Pericardium fibroblast (primary cell): Measurements from ENCODE around the gene TMEM140. TPM values are rescaled to one million over a fixed set of nuclear protein-coding genes. Genes with fewer than 3 reads are reported as not detected.

Source experiments
- total RNA-seq: library from RNA; depleted of rRNA; stranded (reverse); fragments of >200 nt; gene quantifications from 2 replicates; pipeline ENCODE4 v1.2.3, GENCODE V29; 2015

Gene TMEM140
- total RNA-seq, result 0.47 and 6.3 TPM in 2 replicates

GRCh38 chr7:135147899-135148721, at the start of gene TMEM140:
Gene TMEM140, plus strand, starts transcription at chr7:135148072. Its CDS starts 16,370 bp downstream, at chr7:135164442.

DNA sequence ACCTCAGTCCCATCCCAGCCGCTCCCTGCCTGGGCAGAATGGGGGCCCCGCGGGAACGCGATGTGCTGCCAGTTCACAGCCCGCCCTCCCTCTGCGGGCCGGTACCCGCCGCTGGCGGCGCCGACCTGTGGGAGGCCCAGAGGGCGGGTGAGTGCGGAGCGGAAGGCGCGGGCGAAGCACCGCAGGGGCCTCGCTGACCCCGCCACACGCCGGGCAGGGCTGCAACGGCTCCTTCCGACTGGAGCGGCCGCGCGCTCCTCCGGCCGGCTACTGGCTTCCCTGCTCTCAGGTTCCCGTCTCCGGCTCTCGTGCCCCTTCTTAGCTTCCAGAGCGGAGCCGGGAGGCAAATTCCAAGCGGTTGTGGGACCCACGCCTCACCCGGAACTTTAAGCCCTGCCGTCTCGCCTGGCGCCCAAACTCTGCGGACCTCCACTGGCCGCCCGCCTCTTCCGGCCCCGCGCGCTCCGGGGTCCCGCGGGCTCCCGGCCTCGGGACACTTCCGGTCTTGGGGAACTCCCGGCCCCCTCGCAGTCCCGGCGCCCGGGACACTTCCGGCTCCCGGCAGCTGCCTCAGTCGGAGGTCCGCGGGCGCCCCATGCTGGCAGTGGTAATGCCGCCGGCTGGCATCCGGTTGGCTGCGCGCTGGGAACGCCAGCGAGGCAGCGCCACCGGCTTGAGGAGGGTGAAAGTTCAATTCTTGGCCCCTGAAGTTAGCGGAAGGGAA, 22.6 kb downstream of the TMEM140 start, which contains the start of gene CYREN:
CYREN (minus strand) TSS at position 434 of the 724 bp plus-strand sequence. CDS start 1,785 bp downstream, outside the sequence.

DNA sequence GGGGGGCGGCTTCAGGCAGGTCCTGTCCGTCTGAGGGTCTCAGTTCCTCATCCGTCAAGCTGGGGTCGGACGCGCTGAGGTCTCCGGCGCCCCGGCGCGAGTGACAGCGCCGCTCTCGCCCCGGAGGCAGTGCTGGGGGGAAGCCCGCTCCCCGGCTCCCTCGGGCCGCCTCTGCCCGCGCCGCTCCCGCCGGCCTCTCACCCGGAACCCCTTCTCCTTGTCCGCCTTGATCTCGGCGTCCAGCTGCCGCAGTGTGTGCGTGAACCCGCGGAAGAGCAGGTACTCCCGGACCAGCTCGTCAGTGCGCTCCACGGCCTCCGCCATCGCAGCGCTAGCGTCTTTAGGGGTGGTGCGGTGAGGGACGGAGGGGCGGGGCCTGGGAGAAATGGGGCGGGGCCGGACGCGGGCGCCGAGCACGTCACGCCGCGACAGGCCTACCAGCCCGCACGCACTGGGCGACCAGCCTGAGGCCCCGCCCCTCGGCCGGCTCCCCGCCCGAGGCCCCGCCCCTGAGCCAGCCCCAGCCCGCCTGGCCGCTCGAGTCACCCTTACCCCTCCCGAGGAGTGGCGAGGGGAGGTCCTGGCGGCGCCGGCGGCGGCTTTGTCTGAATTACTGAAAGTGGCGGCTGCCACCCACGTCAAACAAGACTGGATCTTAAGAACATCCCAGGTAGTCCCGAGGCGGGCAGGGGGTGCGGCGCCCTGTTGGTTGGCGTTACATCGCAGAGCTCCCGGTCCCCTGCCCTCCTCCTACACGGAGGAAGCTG, 63.5 kb downstream of the TMEM140 start, which contains the start of gene WDR91:
WDR91 (minus strand) TSS at position 348 of the 767 bp plus-strand sequence; CDS start at position 324, 24 bp downstream.

Other genes starting within 250 kb of the TMEM140 start
- 0.58 TPM in 1 of 2 replicates, not detected in the other for gene AGBL3, start 161.6 kb upstream of the TMEM140 start, total RNA-seq
- gene CYREN, start 22.6 kb downstream of the TMEM140 start, total RNA-seq, result 32.6 and 37.7 TPM in 2 replicates
- gene WDR91, start 63.5 kb downstream of the TMEM140 start, total RNA-seq, result 6.0 and 8.4 TPM in 2 replicates
- not detected in 2 replicates for gene STRA8, start 85.8 kb downstream of the TMEM140 start, total RNA-seq